ENCODE results near the gene METTL27.

The METTL27 gene

DNA sequence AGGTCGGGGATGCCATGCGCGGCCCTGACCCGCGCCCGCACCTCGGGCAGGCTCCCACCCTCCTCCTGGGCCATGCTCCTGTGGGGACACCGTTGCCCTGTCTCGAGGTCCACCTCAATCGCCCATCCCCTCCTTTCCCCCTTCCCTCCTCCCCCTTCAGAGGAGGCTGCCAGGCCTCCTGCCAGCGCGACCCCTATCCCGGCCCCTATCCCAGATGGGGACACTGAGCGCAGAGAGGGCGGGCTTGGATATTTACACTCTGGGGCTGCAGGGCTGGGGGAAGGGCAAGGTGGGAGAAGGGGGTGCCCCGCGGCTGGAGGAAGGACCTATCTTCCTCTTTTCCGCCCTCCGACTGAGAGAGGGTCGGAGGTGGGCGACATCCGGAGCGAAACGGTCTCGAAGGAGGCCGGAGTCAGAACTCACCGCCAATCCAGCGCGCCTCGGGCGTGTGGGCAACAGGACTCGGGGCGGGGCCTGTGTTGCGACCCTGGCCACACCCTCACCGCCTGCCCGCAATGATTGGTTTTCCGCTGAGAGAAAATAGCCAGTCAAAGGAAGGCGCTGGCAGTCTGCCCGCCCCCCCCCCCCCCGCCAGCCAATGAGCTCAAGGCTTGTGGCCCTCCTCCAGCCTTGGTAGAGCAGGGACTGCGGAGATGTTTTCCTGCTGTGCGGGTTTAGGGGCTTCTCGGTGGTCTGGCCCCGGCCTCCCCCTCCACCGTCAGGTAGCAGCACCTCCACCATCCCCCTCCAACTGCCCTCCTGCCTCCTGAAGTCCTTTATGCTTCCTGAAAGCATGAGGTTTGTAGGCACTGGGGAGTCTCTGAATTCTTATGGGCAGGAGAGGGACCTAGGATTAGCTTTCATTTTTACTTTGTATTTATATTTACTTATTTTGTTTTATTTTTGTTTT, at the start of gene METTL27:
Gene METTL27, minus strand, starts transcription at position 450 of the 910 bp plus-strand sequence. Its CDS starts 376 bp downstream, at position 74.
- peak within 1 kb of the TSS; percentile 75 for H3K4me3 ChIP-seq (ENCODE audit: low read depth, low read length)
- ChIA-PET POLR2A (interaction anchor here (0.6 to 1.4 kb wide), 2 partner anchors 8 to 32 kb away, joined by 3 to 8 read pairs; no protein-coding TSS in a partner anchor), CTCF (interaction anchor here (1.1 to 2.6 kb wide), 4 partner anchors 13 to 235 kb away, joined by 3 to 9 read pairs (median 4); no protein-coding TSS in a partner anchor)
- TF ChIP-seq CTCF (IDR thresholded peaks at IDR 0.05; ENCODE audit: insufficient read depth, low read length, missing control alignments), result no peak
- DNase-seq (ENCODE audit: low read depth, low spot score), result no peak

DNA sequence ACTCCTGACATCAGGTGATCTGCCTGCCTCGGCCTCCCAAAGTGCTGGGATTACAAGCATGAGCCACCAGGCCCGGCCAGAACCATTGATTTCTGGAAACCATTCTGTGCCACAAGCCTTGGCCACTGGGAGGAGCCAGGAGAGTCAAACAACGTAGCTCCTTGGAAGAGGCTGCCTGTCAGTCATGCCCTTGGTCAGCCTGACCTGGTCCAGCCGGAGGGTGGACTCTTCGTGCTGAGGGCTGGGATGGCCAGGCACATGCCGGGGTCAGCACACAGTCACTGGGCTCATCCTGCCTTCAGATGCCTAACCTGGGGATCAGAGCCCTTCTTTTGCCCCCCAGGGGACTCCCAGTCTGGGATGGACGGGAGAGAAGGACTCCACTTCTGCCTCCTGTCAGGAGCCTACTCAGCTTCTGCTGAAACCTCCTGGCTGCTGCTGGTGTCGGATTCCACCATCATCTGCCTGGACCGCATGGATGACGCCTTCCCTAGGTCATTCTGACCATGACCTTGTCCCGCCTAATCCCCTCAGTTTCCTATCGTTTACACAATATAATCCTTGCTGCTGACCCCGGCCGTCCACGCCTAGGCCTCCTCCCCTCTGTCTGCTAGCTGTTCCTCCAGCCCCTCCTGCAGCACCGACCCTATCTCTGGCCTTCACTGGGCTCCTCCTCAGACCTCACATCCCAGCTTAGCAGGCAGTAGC, 49.0 kb upstream of the METTL27 start:
- ChIA-PET POLR2A (no interaction called here), CTCF (interaction anchor here (0.6 to 1.6 kb wide), 5 partner anchors 8 to 135 kb away, joined by 3 to 9 read pairs (median 3); no protein-coding TSS in a partner anchor)
- no peak for DNase-seq (ENCODE audit: low read depth, low spot score)
- H3K4me3 ChIP-seq (ENCODE audit: low read depth, low read length), result no peak overlapping the region
- peak; percentile 20 for TF ChIP-seq CTCF (IDR thresholded peaks at IDR 0.05; ENCODE audit: insufficient read depth, low read length, missing control alignments)

- no peak for DNase-seq (ENCODE audit: low read depth, low spot score)
- no peak overlapping the region for H3K4me3 ChIP-seq (ENCODE audit: low read depth, low read length)
- ChIA-PET POLR2A (no interaction called here), CTCF (interaction anchor here (0.6 to 1.6 kb wide), 4 partner anchors 9 to 136 kb away, joined by 3 to 9 read pairs (median 3); no protein-coding TSS in a partner anchor)
- TF ChIP-seq CTCF (IDR thresholded peaks at IDR 0.05; ENCODE audit: insufficient read depth, low read length, missing control alignments), result no peak
Measured at GRCh38 chr7:73890555-73891147, 48.3 kb upstream of the METTL27 start.

- POLR2A ChIA-PET, result no interaction called here
- no peak for DNase-seq (ENCODE audit: low read depth, low spot score)
- no peak overlapping the region for H3K4me3 ChIP-seq (ENCODE audit: low read depth, low read length)
- CTCF ChIA-PET, result interaction anchor here (1.0 to 1.9 kb wide), 4 partner anchors 9 to 179 kb away, joined by 3 to 8 read pairs (median 4); no protein-coding TSS in a partner anchor
- no peak for TF ChIP-seq CTCF (IDR thresholded peaks at IDR 0.05; ENCODE audit: insufficient read depth, low read length, missing control alignments)
Measured at GRCh38 chr7:73888959-73889358, 46.6 kb upstream of the METTL27 start.

- H3K4me3 ChIP-seq (ENCODE audit: low read depth, low read length), result no peak overlapping the region
- CTCF ChIA-PET, result interaction anchor here (1.3 to 1.9 kb wide), 2 partner anchors 139 to 513 kb away, joined by 3 to 8 read pairs; no protein-coding TSS in a partner anchor
- POLR2A ChIA-PET, result no interaction called here
- no peak for TF ChIP-seq CTCF (IDR thresholded peaks at IDR 0.05; ENCODE audit: insufficient read depth, low read length, missing control alignments)
- no peak for DNase-seq (ENCODE audit: low read depth, low spot score)
Measured at GRCh38 chr7:73887762-73888161, 45.4 kb upstream of the METTL27 start.

Data from AG04449 (cell line).